ENCODE results near the gene EFTUD2. TPM values are rescaled to one million over a fixed set of nuclear protein-coding genes. Genes with fewer than 3 reads are reported as not detected.

Gene EFTUD2
- total and polyA plus RNA-seq, 9 of the 15 experiments (the other 6 are each of a cell fraction or from before 2014, with no cell fraction given): 65.8 to 362 (median 218) TPM

DNA sequence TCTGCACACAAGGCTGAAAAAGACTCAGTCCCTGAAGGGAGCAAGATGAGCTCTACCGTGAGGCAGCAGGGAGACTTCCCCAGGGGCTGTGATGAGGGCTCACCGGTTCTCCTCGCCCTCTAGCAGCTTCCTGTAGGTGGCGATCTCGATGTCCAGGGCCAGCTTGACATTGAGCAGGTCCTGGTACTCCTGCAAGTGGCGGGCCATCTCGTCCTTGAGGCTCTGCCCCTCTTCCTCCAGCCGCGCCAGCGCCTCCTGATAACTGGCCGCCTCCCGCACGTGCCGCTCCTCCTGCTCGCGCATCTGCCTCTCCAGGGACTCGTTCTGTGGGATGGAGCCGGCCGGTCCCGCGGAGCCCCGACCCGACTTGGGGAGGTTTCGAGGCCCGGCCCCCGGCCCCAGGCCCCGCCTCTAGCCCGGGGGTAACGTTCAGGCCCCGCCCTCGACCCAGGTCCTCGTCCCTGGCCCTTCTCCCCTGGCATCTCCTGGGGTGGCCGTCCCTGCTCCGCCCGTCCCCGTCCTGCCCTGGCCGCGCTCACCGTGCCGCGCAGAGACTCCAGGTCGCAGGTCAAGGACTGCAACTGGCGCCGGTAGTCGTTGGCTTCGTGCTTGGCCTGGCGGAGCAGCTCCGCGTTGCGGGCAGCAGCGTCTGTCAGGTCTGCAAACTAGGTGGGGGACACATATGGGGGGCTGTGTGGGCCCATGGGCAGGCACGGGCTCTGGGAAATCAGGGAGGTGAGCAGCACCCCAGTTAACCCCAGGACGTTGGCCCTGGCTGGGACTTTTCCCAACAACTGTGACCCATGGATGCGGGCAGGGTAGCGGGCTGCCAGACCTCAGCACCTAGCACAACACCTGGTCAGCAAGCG is 12.1 kb upstream of the EFTUD2 start:
- peak; percentile 69 to 84 (median 76) for DNase-seq (ENCODE audit: extremely low read depth in 1 of 4, low spot score in 3 of 4)
- Histone ChIP-seq H3K36me3 (ENCODE audit: control insufficient read depth, insufficient read depth, low read length) (no peaks in the 10 kb centered on the region), H3K27me3 (ENCODE audit: control insufficient read depth in 2 of 2, insufficient read depth in 2 of 2, low read length in 2 of 2) (peaks cover 0 to 11% of the 10 kb centered on the region in 2 experiments; a peak in 1 of 5 replicates), H3K4me2 (ENCODE audit: insufficient read depth, low read length) (peak overlapping the region; percentile 48), H3K9me1 (ENCODE audit: control insufficient read depth, insufficient read depth, low read length) (peaks cover 4% of the 10 kb centered on the region), H2AFZ (ENCODE audit: low read depth, low read length) (peak overlapping the region; percentile 76), H3K79me2 (ENCODE audit: control insufficient read depth, insufficient read depth, low read length) (no peaks in the 10 kb centered on the region), H3K27ac (ENCODE audit: extremely low read depth, low read depth, low read length) (no peak overlapping the region), H3K9me3 (replicated peaks; ENCODE audit: control insufficient read depth, insufficient read depth, low read depth, low read length) (no peaks in the 10 kb centered on the region), H4K20me1 (replicated peaks; ENCODE audit: control insufficient read depth, insufficient read depth, low read length) (no peaks in the 10 kb centered on the region), H3K4me1 (replicated peaks in 1 of 2; ENCODE audit: control insufficient read depth in 2 of 2, insufficient read depth in 2 of 2, low read length in 2 of 2) (peaks cover 27 to 37% of the 10 kb centered on the region in 2 experiments), H3K9ac (ENCODE audit: insufficient read depth in 1 of 2, low read depth in 2 of 2, low read length in 2 of 2) (peak overlapping the region; percentile 3 to 28; a peak in 1 of 4 replicates), H3K4me3 (no peak overlapping the region)
- BruUV-seq (replicated peaks): no TSS peak
- in situ Hi-C loops (cut with MboI) (no loop called here), intact Hi-C loops (cut with micrococcal nuclease) (no loop called here)
- ChIA-PET POLR2A (interaction anchor here (0.6 to 4.8 kb wide), 5 partner anchors 10 to 206 kb away, joined by 3 to 28 read pairs (median 4); partner anchors contain the start of gene EFTUD2), CTCF (ENCODE audit: low intra/inter-chr PET ratio) (interaction anchor here (0.6 to 1.1 kb wide), 2 partner anchors 110 to 114 kb away, joined by 3 to 4 read pairs; no protein-coding TSS in a partner anchor)
- peak; percentile 91 for ATAC-seq
- peak; percentile 98 for FAIRE-seq
- WGBS (ENCODE audit: insufficient coverage, low coverage, missing lambda C conversion rate): 29% methylated on average over 40 of the region's 56 CpGs
- peak; percentile 62 for TF ChIP-seq USF2 (CRISPR knock-in tag; IDR thresholded peaks at IDR 0.05)
- TF ChIP-seq RAD21 (CRISPR knock-in tag; conservative IDR thresholded peaks at IDR 0.05 in 1 of 2, IDR thresholded peaks at IDR 0.05 in 1 of 2): peak in 1 of 2 experiments; percentile 49; a peak in 2 of 4 replicates
- no peak for TF ChIP-seq TCFL5 (CRISPR knock-in tag; conservative IDR thresholded peaks at IDR 0.05)
- no peak for TF ChIP-seq BRCA1 (IDR thresholded peaks at IDR 0.05)
- 0 out of 2 replicates have a peak, but pooled peaks have one; percentile 22 for TF ChIP-seq BRCA1 (CRISPR knock-in tag; IDR thresholded peaks at IDR 0.05)
- TF ChIP-seq, protein P1, sequence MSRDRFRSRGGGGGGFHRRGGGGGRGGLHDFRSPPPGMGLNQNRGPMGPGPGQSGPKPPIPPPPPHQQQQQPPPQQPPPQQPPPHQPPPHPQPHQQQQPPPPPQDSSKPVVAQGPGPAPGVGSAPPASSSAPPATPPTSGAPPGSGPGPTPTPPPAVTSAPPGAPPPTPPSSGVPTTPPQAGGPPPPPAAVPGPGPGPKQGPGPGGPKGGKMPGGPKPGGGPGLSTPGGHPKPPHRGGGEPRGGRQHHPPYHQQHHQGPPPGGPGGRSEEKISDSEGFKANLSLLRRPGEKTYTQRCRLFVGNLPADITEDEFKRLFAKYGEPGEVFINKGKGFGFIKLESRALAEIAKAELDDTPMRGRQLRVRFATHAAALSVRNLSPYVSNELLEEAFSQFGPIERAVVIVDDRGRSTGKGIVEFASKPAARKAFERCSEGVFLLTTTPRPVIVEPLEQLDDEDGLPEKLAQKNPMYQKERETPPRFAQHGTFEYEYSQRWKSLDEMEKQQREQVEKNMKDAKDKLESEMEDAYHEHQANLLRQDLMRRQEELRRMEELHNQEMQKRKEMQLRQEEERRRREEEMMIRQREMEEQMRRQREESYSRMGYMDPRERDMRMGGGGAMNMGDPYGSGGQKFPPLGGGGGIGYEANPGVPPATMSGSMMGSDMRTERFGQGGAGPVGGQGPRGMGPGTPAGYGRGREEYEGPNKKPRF (IDR thresholded peaks at IDR 0.05; ENCODE audit: low read depth, low read length): no peak
- no peak for TF ChIP-seq RBM15 (IDR thresholded peaks at IDR 0.05; ENCODE audit: insufficient read depth, low read length)
- TF ChIP-seq, protein P2, sequence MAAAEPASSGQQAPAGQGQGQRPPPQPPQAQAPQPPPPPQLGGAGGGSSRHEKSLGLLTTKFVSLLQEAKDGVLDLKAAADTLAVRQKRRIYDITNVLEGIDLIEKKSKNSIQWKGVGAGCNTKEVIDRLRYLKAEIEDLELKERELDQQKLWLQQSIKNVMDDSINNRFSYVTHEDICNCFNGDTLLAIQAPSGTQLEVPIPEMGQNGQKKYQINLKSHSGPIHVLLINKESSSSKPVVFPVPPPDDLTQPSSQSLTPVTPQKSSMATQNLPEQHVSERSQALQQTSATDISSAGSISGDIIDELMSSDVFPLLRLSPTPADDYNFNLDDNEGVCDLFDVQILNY (CRISPR knock-in tag; IDR thresholded peaks at IDR 0.05): no peak
- 0 out of 2 replicates have a peak, but pooled peaks have one; percentile 27 for TF ChIP-seq KLF16 (IDR thresholded peaks at IDR 0.05)
- peak; percentile 92 for TF ChIP-seq CTBP1 (IDR thresholded peaks at IDR 0.05; ENCODE audit: borderline replicate concordance)
- peak; percentile 49 to 58; a peak in 3 of 4 replicates for TF ChIP-seq NRF1 (conservative IDR thresholded peaks at IDR 0.05 in 1 of 2, IDR thresholded peaks at IDR 0.05 in 1 of 2)

Data from K562 (cell line).